Activated CD4-positive, CD25-positive, alpha-beta regulatory T cell treated with anti-CD3 and anti-CD28 coated beads, Interleukin-2, amount 50 U/mL, for 72 hours (primary cell): ENCODE data around the gene ITPR2.
"Not testable (repeated sequence)": the region's sequence is repeated elsewhere in the genome, so short reads cannot be mapped to it uniquely, and the experiment has no call there.

Source experiments
- DNase-seq: peaks from one replicate; pipeline ENCODE4 v3.0.0; 2021

ITPR2 gene

DNA sequence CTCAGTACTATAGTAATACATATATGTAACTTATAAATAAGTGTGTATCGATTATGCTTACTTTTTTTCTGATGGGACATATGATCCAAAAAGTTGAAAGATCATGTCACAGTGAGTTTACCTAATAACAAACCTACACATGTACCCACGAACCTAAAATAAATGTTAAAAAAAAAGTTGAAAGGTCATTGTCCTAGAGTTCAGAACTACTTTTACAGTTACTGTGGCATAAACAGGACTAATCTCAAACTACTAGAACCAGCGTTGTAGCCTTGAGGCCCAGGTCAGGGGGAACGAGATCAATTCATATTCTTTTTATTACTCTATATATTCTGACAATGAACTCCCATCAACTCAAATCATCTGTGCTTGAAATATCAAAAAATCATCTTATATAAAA is 81.8 kb downstream of the ITPR2 start:
- DNase-seq: no peak

GRCh38 chr12:26750531-26751175 is 82.3 kb downstream of the ITPR2 start:
- DNase-seq: no peak

DNA sequence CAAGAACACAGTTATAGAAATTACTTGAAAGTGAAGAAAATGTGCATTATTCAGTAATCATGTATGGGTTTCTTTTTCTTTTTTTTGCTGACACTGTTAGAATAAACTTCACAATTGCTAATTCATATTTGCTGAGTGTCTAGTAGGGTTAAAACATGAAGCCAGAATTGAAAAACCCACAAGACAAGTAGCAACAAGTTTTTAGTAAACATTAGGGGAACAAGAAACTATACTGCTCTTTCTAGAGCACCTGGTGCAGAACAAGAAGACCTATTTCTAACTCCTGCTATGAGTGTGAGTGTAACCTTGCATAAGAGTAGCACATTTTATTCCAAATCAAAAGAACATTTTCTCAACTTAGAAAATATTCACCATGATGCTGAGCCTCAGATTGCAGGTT is 83.2 kb downstream of the ITPR2 start:
- DNase-seq: no peak

DNA sequence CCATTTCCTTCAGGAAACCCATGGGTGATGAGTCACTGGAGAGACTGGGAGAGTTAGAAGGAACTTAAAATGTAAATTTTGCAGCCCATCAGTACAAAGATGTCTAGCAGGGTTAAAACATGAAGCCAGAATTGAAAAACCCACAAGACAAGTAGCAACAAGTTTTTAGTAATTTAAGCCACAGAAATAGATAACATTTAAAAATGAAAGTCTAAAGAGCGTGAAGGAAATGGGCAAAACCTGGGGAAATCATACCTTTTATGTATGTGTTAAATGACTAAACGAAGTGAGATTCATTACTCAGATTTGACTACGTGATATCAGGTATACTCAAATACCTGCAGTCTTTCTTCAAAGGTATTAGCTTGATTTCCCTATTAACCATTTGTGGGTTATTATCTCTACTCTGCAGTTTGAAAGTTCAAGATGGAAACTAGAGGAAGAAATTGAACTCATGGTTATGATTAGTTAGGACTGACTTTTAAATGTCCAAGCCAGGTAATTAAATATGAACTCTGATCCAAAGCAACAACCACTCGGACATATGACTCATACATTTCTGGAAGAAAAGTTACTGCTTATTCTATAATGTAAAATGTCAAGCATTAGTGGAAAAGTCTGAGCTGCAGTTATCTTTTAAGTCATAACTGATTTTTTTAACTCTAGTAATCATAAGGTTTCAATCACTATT is 84.1 kb downstream of the ITPR2 start:
- no peak for DNase-seq

DNA sequence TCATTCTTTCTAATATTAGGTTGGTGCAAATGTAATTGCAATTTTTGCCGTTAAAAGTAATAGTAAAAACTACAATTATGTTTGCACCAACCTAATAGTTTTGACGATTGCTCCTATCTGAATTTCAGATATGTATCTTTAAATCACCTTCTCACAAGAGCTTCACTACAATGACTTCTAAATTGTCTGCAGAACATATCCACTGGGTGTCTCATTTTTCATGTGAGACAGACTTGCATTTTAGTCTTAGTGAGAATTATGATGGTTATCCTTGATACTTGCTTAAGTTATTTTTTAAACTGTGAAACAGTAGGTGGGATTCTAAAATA is 84.6 kb downstream of the ITPR2 start:
- DNase-seq: no peak

- DNase-seq: no peak
These were observed 86.8 kb downstream of the ITPR2 start for GRCh38 chr12:26746121-26746714.

- DNase-seq: no peak
These were observed 88.1 kb downstream of the ITPR2 start for GRCh38 chr12:26744697-26745440.

DNA sequence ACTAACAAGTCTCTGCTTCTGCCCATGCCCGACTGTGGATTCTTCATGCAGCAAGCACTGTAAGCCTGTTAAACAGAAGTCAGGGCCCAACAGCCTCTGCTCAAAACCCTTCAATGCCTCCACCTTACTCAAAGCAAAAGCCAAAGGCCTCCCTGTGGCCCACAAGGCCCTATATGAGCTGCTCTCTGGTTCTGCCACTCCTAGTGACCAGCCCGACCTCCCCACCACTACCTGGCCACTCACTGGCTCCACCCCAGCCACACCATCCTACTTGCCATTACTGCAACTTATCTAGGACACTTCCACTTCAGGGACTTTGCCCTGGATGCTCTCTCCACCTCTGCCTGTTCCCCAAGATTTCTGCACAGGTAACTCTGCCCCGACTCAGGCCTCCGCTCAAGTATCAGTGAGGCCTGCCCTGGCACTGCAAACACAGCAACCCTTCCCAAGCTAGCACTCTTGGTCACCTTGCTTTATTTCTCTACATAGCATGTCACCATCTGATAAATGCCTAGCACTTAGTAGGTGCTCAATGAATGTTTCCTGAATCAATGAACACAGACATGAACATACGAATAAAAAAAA is 88.9 kb downstream of the ITPR2 start:
- no peak for DNase-seq

- no peak for DNase-seq
These were observed 91.3 kb downstream of the ITPR2 start for GRCh38 chr12:26741584-26742227.

DNA sequence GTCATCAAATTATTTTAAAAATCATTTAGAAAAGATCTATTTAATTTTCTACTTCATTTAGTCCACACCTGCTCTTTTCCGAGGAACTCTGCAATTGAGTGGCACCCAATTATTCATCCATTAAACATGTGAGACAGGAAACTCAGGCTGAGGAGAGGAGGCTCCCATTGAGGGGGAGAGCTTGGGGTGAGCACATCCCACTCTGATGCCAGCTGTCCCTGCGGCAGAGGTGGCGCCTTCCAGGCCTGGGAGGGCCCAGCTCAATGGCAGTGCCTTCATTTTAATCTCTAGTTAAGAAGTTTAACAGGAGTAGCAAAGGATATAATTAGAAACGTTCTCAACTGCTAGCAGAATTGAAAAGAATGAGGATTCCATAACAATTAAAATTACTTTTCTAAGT is 92.0 kb downstream of the ITPR2 start:
- no peak for DNase-seq

GRCh38 chr12:26740348-26740747 is 92.6 kb downstream of the ITPR2 start:
- DNase-seq: no peak

- no peak for DNase-seq
These were observed 95.4 kb downstream of the ITPR2 start for GRCh38 chr12:26737487-26738030.

DNA sequence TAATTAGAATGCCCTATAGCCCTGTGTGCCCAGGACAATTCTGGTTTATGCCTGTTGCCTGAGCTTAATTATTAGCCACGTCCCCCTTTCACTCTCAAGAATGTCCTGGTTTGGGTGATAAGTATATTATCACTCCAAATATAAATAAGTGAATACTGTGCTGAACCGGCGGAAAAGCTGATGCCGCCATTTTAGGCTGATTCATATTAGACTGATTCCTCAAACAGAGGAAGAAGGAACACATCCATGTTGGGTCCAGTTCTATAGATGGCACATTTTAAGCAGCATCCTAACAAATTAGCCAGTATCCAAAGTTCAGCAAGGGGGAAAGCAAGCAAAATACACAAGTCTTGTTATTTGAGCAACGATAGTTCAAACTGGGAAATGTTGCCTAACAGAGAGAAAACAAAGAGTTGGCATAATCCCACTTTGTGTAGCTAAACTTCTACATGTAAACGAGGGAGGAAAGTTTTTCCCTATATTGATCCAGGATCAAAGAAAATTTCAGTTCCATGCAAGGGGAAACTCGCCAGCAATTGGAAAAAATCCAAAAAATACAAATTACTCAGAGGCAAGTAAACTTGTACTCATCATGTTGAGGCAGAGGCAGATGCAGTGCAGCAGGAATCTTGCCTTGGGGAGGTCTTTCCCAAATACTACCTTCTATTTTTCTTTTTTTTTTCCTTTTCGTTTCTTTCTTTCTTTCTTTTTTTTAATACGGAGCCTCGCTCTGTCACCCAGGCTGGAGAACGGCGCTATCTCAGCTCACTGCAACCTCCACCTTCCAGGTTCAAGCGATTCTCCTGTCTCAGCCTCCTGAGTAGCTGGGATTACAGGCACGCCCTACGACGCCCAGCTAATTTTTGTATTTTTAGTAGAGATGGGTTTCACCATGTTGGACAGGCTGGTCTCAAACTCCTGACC is 96.2 kb downstream of the ITPR2 start:
- DNase-seq: no peak

GRCh38 chr12:26735249-26735639 is 97.8 kb downstream of the ITPR2 start:
- no peak for DNase-seq

- DNase-seq: no peak
These were observed 98.3 kb downstream of the ITPR2 start for GRCh38 chr12:26734510-26735248.

- DNase-seq: no peak
These were observed 100.7 kb downstream of the ITPR2 start for GRCh38 chr12:26732005-26732908.

DNA sequence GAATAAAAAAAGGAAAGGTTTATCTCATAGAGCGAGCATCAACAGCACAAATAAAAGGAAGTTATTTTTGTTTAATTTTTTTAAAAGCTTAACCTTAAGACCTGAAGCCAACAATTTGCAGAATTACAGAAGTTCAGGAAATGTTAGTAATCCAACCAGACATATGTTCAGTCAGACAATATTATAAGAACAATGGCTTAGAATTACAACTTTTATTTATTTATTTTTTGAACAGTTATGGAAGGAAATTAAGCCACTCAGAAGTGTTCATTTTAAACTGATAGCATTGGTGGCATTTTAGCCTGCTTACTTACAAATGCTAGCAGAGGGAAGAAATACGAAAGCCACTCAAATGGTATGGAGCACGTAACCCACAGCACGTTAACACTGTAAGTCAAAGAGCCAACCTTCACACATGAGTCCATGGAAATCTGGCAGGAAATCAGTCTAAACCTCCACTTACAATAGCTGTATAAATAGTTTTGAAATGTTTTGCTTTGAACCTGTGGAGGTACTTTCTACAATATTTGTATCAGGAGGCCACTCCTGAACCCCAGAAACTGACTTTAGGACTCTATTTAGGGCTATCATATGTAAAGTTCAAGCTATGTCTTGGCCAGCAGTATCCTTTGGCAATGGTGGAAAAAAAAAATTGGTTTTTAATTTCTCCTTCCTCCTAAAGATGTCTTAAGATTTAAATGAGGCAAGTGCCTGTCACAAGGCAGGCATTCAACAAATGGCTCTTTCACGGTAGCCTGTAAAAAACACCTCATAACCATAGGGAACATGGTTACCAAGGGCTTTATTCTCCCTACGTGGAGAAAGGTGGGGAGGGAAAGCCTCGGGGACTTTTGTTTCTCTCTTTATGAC is 102.3 kb downstream of the ITPR2 start:
- no peak for DNase-seq

- not testable (repeated sequence) for DNase-seq
These were observed 103.8 kb downstream of the ITPR2 start for GRCh38 chr12:26729137-26729671.
